ENCODE results near the gene ARFGAP2. TPM values are rescaled to one million over a fixed set of nuclear protein-coding genes. Genes with fewer than 3 reads are reported as not detected.

ARFGAP2 gene
- total and polyA plus RNA-seq, 9 of the 15 experiments (the other 6 are each of a cell fraction or from before 2014, with no cell fraction given): 29.1 to 140 (median 90.1) TPM

DNA sequence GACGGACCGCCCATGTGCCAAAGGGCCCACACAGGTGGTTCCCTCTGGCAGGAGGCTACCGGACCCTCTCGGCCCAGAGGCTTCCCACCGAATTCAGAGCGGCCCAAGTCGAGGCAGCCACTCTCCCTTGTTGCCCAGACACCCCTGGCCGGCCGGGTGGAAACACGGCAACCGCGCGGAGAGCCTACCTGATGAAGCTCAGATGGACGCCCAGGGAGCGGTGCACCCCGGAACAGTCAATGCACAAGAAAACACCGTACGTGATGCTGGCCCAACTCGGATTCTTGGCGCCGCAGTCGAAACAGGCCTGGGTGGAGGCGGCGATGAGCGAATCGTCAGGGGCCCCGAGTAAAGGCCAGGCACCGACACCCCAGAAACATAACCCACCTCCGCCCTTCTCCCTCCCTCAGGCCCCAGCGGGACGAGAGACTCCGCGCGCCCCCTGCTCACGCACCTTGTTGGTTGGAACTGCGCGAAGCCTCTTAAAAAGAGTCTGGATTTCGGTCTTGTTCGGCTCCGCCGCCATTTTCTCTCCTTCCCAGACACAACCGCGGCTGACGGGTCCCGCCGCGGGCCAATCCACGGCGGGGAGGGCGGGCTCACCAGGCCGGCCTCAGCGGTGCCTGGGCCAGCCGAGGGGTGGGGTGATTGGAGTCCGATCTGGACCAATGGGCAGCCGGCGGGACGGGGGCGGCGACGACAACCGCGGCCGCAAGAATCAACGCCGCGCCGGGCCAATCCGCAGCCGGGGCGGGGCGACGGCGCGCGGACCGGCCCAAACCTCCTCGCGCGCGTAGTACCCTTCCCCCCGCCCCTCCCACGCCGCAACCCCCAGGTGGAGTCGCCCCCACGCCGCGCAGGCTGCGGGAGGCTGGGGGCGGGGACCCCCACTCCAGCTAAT lies at the start of gene ARFGAP2 (continued):
- no peak for TF ChIP-seq ETV1 (tag; conservative IDR thresholded peaks at IDR 0.05; ENCODE audit: low read depth)
- no peak for TF ChIP-seq ZNF717 (CRISPR knock-in tag; IDR thresholded peaks at IDR 0.05)
- TF ChIP-seq NR2C2 (CRISPR knock-in tag; IDR thresholded peaks at IDR 0.05): no peak; the same call in 1 of the 2 replicates
- TF ChIP-seq NR2C2 (tag; IDR thresholded peaks at IDR 0.05): no peak
- peak; percentile 84 for TF ChIP-seq PHF20 (IDR thresholded peaks at IDR 0.05; ENCODE audit: partially characterized antibody)
- TF ChIP-seq, protein P1, sequence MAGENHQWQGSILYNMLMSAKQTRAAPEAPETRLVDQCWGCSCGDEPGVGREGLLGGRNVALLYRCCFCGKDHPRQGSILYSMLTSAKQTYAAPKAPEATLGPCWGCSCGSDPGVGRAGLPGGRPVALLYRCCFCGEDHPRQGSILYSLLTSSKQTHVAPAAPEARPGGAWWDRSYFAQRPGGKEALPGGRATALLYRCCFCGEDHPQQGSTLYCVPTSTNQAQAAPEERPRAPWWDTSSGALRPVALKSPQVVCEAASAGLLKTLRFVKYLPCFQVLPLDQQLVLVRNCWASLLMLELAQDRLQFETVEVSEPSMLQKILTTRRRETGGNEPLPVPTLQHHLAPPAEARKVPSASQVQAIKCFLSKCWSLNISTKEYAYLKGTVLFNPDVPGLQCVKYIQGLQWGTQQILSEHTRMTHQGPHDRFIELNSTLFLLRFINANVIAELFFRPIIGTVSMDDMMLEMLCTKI (IDR thresholded peaks at IDR 0.05; ENCODE audit: partially characterized antibody): no peak
- TF ChIP-seq LCOR (CRISPR knock-in tag; IDR thresholded peaks at IDR 0.05): peak; percentile 64
- no peak for TF ChIP-seq ADNP (tag; IDR thresholded peaks at IDR 0.05)
- TF ChIP-seq, protein P2, sequence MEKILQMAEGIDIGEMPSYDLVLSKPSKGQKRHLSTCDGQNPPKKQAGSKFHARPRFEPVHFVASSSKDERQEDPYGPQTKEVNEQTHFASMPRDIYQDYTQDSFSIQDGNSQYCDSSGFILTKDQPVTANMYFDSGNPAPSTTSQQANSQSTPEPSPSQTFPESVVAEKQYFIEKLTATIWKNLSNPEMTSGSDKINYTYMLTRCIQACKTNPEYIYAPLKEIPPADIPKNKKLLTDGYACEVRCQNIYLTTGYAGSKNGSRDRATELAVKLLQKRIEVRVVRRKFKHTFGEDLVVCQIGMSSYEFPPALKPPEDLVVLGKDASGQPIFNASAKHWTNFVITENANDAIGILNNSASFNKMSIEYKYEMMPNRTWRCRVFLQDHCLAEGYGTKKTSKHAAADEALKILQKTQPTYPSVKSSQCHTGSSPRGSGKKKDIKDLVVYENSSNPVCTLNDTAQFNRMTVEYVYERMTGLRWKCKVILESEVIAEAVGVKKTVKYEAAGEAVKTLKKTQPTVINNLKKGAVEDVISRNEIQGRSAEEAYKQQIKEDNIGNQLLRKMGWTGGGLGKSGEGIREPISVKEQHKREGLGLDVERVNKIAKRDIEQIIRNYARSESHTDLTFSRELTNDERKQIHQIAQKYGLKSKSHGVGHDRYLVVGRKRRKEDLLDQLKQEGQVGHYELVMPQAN (IDR thresholded peaks at IDR 0.05; ENCODE audit: borderline replicate concordance): peak; percentile 67; the same call in 1 of the 2 replicates
- TF ChIP-seq, protein P3, sequence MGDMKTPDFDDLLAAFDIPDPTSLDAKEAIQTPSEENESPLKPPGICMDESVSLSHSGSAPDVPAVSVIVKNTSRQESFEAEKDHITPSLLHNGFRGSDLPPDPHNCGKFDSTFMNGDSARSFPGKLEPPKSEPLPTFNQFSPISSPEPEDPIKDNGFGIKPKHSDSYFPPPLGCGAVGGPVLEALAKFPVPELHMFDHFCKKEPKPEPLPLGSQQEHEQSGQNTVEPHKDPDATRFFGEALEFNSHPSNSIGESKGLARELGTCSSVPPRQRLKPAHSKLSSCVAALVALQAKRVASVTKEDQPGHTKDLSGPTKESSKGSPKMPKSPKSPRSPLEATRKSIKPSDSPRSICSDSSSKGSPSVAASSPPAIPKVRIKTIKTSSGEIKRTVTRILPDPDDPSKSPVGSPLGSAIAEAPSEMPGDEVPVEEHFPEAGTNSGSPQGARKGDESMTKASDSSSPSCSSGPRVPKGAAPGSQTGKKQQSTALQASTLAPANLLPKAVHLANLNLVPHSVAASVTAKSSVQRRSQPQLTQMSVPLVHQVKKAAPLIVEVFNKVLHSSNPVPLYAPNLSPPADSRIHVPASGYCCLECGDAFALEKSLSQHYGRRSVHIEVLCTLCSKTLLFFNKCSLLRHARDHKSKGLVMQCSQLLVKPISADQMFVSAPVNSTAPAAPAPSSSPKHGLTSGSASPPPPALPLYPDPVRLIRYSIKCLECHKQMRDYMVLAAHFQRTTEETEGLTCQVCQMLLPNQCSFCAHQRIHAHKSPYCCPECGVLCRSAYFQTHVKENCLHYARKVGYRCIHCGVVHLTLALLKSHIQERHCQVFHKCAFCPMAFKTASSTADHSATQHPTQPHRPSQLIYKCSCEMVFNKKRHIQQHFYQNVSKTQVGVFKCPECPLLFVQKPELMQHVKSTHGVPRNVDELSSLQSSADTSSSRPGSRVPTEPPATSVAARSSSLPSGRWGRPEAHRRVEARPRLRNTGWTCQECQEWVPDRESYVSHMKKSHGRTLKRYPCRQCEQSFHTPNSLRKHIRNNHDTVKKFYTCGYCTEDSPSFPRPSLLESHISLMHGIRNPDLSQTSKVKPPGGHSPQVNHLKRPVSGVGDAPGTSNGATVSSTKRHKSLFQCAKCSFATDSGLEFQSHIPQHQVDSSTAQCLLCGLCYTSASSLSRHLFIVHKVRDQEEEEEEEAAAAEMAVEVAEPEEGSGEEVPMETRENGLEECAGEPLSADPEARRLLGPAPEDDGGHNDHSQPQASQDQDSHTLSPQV (IDR thresholded peaks at IDR 0.05): no peak
- TF ChIP-seq RBM34 (IDR thresholded peaks at IDR 0.05; ENCODE audit: borderline replicate concordance, insufficient read depth, low read length): no peak
- no peak for TF ChIP-seq ZNF707 (CRISPR knock-in tag; conservative IDR thresholded peaks at IDR 0.05)
- no peak for TF ChIP-seq SREBF2 (CRISPR knock-in tag; IDR thresholded peaks at IDR 0.05)
- no peak for TF ChIP-seq TCFL5 (CRISPR knock-in tag; conservative IDR thresholded peaks at IDR 0.05)
- no peak for TF ChIP-seq SMAD3 (CRISPR knock-in tag; conservative IDR thresholded peaks at IDR 0.05)
- no peak for TF ChIP-seq TOE1 (IDR thresholded peaks at IDR 0.05; ENCODE audit: borderline replicate concordance)
- no peak for TF ChIP-seq TOE1 (CRISPR knock-in tag; IDR thresholded peaks at IDR 0.05; ENCODE audit: borderline replicate concordance, low read depth)
- no peak for TF ChIP-seq PRPF4 (IDR thresholded peaks at IDR 0.05; ENCODE audit: insufficient read depth, low read depth, low read length, poor library complexity, severe bottlenecking)
- TF ChIP-seq NFE2L1 (tag; IDR thresholded peaks at IDR 0.05; ENCODE audit: borderline replicate concordance, low read depth): no peak
- peak; percentile 28 for TF ChIP-seq U2AF1 (optimal IDR thresholded peaks at IDR 0.05; ENCODE audit: low read depth, low read length)
